Right lobe of liver (tissue), 4 donors: ENCODE measurements around the gene CDKN1C.

Source experiments
- CTCF ChIP-seq, 4 donors: fragments of 200-600 bp in 3 of 4; fragments of 450-650 bp in 1 of 4; IDR thresholded peaks; one replicate each; pipeline versions ENCODE4 v1.5.1 to v1.8.0; 2016 to 2022; ENCODE audit warnings: antibody characterized with exemption in 4 of 4, mild to moderate bottlenecking in 2 of 4
- POLR2A ChIP-seq: fragments of 450-650 bp; IDR thresholded peaks from one replicate; pipeline ENCODE4 v1.6.1; 2017; ENCODE audit warnings: antibody characterized with exemption, mild to moderate bottlenecking
- donor health status: DM: no; HTN: no; CAD: no.
- donor health status: DM: no; HTN: no; CAD: no.
- donor health status: DM: no; HTN: yes; CAD: no.

GRCh38 chr11:2909133-2909902 lies 23.7 kb upstream of the CDKN1C start:
- TF ChIP-seq CTCF (IDR thresholded peaks at IDR 0.05), result no peak
- TF ChIP-seq POLR2A, result no peak
